GM10847 (cell line): ENCODE measurements around the gene ANKRD37.

Source experiments
- POLR2A ChIP-seq: IDR thresholded peaks from 2 replicates; pipeline ENCODE4 v1.6.1; 2011; ENCODE audit not compliant: insufficient read length; ENCODE audit errors: extremely low read depth

The ANKRD37 gene

GRCh38 chr4:185371702-185372101, 24.9 kb upstream of the ANKRD37 start:
- TF ChIP-seq POLR2A: no peak

DNA sequence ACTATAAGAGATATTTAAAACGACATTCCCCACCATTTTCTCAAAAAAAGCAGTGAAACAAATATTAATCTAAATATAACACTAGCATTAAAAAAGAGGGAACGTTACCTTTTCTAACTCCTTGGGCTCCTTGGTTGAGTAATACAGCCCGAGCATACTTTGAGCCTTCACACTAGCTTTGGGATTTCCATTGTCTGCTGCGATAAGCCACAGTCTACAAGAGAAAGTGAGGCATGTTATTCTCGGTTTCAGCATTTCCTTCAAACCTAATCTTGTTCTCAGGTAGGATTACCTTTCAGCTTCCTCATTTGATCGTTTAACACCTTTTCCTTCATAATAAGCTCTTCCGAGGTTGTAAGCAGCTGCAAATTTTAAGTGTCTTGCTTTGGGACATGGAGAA, 22.6 kb upstream of the ANKRD37 start:
- no peak for TF ChIP-seq POLR2A

DNA sequence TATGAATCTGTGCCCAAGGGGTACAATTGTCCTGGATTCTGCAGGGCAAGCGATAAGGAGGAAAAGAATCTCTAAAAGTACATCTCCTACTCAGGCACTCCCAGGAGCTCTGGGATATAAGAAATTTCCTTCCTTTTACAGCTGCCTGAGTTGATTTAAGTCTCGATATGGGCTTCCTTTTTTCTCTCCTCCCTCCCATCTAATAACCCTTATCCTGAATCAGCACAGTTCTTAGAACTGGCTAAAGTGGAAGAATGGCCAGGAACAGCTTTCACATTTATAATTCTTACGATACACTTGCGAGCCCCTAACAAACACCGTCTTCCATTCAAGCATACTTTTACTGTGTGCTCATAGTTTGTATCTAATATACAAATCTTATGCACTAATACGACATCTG, 22.1 kb upstream of the ANKRD37 start:
- no peak for TF ChIP-seq POLR2A

DNA sequence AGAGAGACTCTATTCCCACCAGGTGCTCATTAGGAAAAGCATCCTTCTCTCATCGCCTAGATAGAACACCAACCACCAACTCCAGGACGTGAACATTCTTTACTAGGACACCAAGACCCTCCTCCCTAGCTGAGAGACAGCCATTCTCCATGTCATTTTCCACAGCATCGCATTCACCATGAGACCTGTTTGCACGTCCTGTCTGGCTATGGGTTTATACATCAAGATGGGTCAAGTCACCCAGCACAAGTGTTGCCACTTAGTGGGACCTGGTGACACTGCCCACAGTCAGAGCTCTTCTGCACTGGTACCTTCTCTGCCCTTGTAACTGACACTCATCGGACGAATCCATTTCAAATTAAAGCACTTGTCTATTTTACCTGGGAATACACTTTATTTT, 18.4 kb upstream of the ANKRD37 start:
- TF ChIP-seq POLR2A: no peak

GRCh38 chr4:185379326-185380295, 17.0 kb upstream of the ANKRD37 start:
- TF ChIP-seq POLR2A: no peak

- TF ChIP-seq POLR2A: no peak
These were observed 16.3 kb upstream of the ANKRD37 start for GRCh38 chr4:185380320-185380719.

DNA sequence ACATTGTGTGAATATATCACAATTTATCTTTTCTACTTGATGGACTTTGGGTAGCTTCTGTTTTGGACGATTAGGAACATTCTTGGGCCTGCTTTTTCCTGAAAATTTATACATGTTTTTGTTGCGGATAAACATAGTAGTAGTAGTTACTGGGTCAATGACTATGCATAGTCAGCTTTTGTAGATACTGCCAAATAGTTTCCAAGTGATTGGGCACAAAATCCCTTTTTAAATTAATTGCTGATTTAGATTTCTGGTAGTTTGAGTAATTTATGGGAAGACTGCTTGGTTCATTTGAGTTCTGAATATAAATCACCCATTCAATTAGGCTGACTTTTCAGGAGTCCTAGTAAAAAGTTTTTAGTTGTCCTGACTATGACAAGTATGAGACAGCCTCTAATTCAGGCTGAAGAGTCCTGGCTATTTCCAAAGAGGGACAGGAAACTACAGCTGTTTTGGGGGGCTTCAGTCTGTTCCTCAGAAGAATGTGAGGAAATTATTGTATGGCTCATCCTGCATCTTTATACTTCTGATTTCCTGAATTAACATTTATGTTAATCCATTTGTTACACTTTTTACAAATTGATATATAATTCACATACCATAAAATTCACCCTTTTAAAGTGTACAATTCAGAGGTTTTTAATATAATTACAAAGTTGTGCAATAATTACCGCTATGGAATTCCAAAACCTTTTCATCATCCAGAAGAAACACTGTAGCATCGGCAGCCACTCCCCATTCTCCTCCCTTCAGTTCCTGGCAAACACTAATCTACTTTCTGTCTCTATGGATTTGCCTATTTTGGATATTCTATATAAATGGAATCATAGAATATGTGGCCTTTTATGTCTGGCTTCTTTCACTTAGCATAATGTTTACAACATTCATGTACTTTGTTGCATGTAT, 15.1 kb upstream of the ANKRD37 start:
- no peak for TF ChIP-seq POLR2A

- no peak for TF ChIP-seq POLR2A
These were observed 13.9 kb upstream of the ANKRD37 start for GRCh38 chr4:185382754-185383153.

- TF ChIP-seq POLR2A: no peak
These were observed 13.2 kb upstream of the ANKRD37 start for GRCh38 chr4:185383451-185383850.

- no peak for TF ChIP-seq POLR2A
These were observed 12.6 kb upstream of the ANKRD37 start for GRCh38 chr4:185384061-185384460.

DNA sequence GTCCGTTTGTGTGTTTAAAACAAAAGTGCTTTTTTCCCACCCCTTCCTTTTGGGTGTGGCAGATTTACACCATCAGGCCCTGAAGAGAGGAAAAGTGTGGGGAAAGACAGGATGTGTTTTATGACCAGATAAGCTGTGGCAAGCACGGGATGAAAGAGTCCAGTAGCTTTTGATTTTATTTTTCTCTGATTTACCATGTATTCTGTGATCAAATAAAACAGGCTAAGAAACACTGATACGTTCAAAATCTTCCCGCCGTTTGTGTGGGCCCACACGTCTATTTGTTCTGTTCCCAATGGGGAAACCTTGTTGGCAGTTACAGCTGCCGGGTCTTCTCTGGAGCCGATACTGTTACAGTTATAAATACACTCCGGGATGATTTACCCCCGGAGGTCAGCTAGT, 11.7 kb upstream of the ANKRD37 start:
- TF ChIP-seq POLR2A: no peak

- TF ChIP-seq POLR2A: no peak
These were observed 8.7 kb upstream of the ANKRD37 start for GRCh38 chr4:185387957-185388356.

DNA sequence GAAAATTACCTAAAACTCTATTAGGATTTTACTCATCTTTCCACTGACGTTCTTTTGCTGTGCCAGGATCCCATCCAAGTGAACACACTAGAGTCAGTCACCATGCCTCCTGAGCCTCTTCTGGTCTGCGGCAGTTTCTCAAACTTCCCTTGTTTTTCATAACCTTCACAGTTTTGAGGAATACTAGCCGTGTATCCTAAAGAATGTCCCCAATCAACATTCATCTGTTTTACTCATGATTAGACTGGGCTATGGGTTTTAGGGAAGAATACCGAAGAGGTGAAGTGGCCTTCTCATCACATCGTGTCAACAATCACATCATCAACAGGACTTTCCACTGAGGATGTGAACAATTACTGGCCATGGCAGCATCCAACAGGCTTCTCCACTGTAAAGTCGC, 5.7 kb upstream of the ANKRD37 start:
- no peak for TF ChIP-seq POLR2A

- TF ChIP-seq POLR2A: no peak
These were observed 4.5 kb upstream of the ANKRD37 start for GRCh38 chr4:185392156-185392555.

- TF ChIP-seq POLR2A: no peak
These were observed 1.9 kb upstream of the ANKRD37 start for GRCh38 chr4:185394568-185395237.
